Ascending aorta (tissue), 2 donors: ENCODE data around the gene CCDC57. TPM values are rescaled to one million over a fixed set of nuclear protein-coding genes. Genes with fewer than 3 reads are reported as not detected.

ENCODE experiments used
- DNase-seq, 2 donors: peaks; one replicate each; pipeline ENCODE4 v3.0.0-alpha.2; 2019; ENCODE audit warnings: low spot score in 2 of 2
- H3K27ac ChIP-seq, 2 donors: fragments of 200-600 bp; sonication (generic); one replicate each; pipeline ENCODE4 v1.5.1; 2016 to 2017; ENCODE audit warnings: mild to moderate bottlenecking in 1 of 2
- H3K27me3 ChIP-seq: fragments of 200-600 bp; sonication (generic); one replicate; pipeline ENCODE4 v1.5.1; 2017
- H3K36me3 ChIP-seq, 2 donors: fragments of 200-600 bp; sonication (generic); one replicate each; pipeline ENCODE4 v1.5.1; 2016
- H3K4me1 ChIP-seq, 2 donors: fragments of 200-600 bp; sonication (generic); one replicate each; pipeline ENCODE4 v1.5.1; 2016 to 2017; ENCODE audit warnings: mild to moderate bottlenecking in 1 of 2
- H3K4me3 ChIP-seq, 2 donors: fragments of 200-600 bp; sonication (generic); one replicate each; pipeline ENCODE4 v1.5.1; 2016 to 2017; ENCODE audit warnings: mild to moderate bottlenecking in 1 of 2
- H3K9me3 ChIP-seq, 2 donors: fragments of 200-600 bp; sonication (generic); one replicate each; pipeline ENCODE4 v1.5.1; 2016
- intact Hi-C: fragments of 100-400 bp; cut with DNase I; formaldehyde crosslinking; loops from one replicate; pipeline ENCODE4 v1.15.1; 2023
- total RNA-seq: library from RNA; depleted of rRNA; stranded (reverse); fragments of >200 nt; gene quantifications from one replicate; pipeline ENCODE4 v1.1.0, GENCODE V29; 2016
- TF ChIP-seq, protein P1 (sequence below), 3 experiments: fragments of 200-600 bp in 2 of 3; fragments of 450-650 bp in 1 of 3; sonication (generic) in 2 of 3; IDR thresholded peaks; one replicate each; pipeline ENCODE4 v1.5.1; 2016 to 2019; ENCODE audit warnings: antibody characterized with exemption in 3 of 3, mild to moderate bottlenecking in 1 of 3, moderate library complexity in 1 of 3

CCDC57 gene
- total RNA-seq, 1 donor from 2014 or later, result 12.8 TPM

DNA sequence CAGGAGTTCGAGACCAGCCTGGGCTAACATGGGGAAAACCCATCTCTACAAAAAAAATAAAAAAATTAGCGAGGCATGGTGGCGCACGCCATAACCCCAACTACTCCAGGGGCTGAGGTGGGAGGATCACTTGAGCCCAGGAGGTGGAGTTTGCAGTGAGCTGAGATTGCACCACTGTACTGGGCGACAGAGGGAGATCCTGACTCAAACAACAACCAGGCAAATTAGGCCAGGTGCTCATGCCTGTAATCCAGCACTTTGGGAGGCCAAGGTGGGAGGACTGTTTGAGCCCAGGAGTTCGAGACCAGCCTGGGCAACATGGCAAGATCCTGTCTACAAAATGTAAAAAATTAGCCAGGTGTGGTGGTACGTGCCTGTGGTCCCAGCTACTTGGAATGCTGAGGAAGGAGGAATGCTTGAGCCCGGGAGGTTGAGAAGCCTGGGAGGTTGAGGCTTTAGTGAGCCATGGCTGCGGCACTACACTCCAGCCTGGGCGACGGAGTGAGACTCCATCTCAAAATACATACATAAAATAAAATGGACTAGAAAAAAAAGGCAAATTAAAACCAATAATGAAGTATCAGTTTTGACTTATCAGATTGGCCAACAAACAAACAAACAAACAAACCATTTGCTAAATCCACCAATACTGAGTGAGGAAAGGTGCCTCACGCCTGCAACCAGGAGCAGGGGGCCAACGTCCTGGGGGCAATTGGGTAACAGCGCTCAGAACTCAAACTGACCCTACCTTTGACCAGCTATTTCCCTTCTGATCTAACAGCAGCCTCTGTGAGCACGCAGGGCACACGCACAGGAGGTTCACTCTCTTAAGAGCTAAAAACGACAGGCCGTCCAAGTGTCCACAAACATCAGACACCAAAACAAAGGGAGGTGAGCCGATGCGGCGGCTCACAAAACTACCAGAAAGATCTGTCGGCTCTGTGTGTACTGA, 95.2 kb downstream of the CCDC57 start:
- no peaks in the 10 kb centered on the region for H3K4me1 ChIP-seq
- H3K27ac ChIP-seq, result no peak overlapping the region
- intact Hi-C loops, result no loop called here
- no peaks in the 10 kb centered on the region for H3K9me3 ChIP-seq
- TF ChIP-seq, protein P1, sequence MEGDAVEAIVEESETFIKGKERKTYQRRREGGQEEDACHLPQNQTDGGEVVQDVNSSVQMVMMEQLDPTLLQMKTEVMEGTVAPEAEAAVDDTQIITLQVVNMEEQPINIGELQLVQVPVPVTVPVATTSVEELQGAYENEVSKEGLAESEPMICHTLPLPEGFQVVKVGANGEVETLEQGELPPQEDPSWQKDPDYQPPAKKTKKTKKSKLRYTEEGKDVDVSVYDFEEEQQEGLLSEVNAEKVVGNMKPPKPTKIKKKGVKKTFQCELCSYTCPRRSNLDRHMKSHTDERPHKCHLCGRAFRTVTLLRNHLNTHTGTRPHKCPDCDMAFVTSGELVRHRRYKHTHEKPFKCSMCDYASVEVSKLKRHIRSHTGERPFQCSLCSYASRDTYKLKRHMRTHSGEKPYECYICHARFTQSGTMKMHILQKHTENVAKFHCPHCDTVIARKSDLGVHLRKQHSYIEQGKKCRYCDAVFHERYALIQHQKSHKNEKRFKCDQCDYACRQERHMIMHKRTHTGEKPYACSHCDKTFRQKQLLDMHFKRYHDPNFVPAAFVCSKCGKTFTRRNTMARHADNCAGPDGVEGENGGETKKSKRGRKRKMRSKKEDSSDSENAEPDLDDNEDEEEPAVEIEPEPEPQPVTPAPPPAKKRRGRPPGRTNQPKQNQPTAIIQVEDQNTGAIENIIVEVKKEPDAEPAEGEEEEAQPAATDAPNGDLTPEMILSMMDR (IDR thresholded peaks at IDR 0.05), result no peak
- no peak overlapping the region for H3K4me3 ChIP-seq
- H3K36me3 ChIP-seq, result peaks cover 2 to 17% of the 10 kb centered on the region in 2 donors
- H3K27me3 ChIP-seq, result no peaks in the 10 kb centered on the region
- no peak for DNase-seq

DNA sequence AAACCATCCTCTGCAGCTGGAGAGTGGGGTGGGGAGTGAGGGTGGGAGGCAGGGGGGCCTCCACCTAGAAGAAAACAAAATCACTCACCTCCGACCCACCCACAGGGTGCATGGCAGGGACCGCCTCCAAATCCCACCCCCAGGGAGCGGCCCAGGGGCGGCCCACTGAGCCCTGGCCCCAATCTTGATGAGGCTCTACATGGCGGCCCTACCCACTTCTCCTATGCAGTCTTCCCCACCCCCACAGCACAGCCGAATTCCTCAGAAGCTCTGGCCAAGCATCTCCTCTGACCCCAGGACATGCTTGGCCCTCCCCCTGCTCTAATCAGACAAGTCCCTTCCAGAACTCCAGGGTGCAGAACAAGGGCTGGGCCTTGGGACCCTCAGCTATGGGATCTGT, 96.4 kb downstream of the CCDC57 start:
- Histone ChIP-seq H3K36me3 (peaks cover 3 to 20% of the 10 kb centered on the region in 2 donors), H3K4me3 (no peak overlapping the region), H3K4me1 (no peaks in the 10 kb centered on the region), H3K27me3 (no peaks in the 10 kb centered on the region), H3K9me3 (no peaks in the 10 kb centered on the region), H3K27ac (no peak overlapping the region)
- intact Hi-C loops, result no loop called here
- DNase-seq, result no peak
- TF ChIP-seq, protein P1 (IDR thresholded peaks at IDR 0.05), result no peak

DNA sequence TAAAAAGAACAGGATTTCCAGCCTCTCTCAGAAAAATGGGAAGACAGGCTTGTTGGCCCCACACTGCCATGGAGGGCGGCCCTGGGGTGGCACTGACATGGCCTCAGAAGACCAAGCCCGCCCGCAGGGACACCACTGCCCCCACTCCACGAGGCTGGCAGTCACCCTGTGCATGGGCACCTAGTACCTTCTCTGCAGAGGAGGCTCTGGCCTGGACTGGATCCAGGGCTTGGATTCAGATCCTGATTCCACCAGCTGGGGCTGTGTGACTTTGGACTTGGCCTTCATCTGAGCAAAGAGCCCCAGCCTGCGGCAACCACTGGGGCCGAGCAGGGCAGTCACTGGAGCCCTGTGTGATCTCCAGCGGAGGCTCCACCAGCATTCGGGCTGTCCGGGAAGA, 97.8 kb downstream of the CCDC57 start:
- peaks cover 3 to 20% of the 10 kb centered on the region in 2 donors for H3K36me3 ChIP-seq
- intact Hi-C loops, result no loop called here
- no peaks in the 10 kb centered on the region for H3K9me3 ChIP-seq
- no peak overlapping the region for H3K4me3 ChIP-seq
- no peaks in the 10 kb centered on the region for H3K4me1 ChIP-seq
- H3K27me3 ChIP-seq, result no peaks in the 10 kb centered on the region
- DNase-seq, result no peak
- TF ChIP-seq, protein P1 (IDR thresholded peaks at IDR 0.05), result no peak
- H3K27ac ChIP-seq, result no peak overlapping the region

DNA sequence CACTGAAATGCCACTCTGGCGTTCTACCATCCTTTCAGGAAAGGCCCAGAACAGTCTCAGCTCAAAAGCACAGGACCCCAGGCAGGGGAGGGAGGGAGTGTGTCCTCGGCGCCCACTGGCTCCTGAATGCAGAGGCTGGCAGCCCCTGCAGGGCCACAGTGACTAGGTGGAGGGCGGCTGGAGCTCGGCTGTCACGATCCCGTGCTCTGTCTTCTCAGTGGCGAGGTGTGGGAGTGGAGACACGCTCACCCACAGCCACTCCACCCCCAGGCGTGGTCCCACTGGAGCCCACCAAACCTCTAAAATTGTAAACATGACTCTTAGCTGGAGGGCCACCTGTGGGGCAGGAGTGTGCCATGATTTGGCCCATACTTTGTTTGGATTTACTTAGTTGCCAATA, 98.2 kb downstream of the CCDC57 start:
- intact Hi-C loops, result no loop called here
- DNase-seq, result no peak
- no peak overlapping the region for H3K4me3 ChIP-seq

DNA sequence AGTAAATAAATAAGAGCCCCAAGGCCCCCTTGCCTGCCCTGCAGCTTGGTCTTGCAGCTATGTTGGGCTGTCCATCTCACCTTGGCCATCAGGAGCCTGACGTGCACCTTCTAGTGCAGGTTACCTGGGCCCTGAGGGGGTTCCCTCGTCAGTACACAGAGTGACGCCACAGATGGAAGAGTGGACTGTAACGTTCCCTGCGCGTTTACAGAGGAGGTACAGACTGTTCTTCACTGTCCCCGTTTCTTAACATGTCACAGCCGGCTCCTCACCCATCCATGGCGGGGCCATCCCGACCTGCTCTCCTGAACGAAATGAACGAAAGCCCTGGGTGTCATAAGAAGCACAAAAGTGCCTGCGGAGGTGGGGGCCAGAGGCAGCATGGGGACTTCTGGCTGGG, 98.7 kb downstream of the CCDC57 start:
- Histone ChIP-seq H3K27ac (no peak overlapping the region), H3K9me3 (no peaks in the 10 kb centered on the region), H3K27me3 (no peaks in the 10 kb centered on the region), H3K4me1 (no peaks in the 10 kb centered on the region), H3K4me3 (no peak overlapping the region), H3K36me3 (peaks cover 3 to 20% of the 10 kb centered on the region in 2 donors)
- intact Hi-C loops, result no loop called here
- TF ChIP-seq, protein P1 (IDR thresholded peaks at IDR 0.05), result no peak
- no peak for DNase-seq

More for the DNA sequence above, 98.2 kb downstream of the CCDC57 start:
- H3K9me3 ChIP-seq, result no peaks in the 10 kb centered on the region
- H3K4me1 ChIP-seq, result no peaks in the 10 kb centered on the region
- no peaks in the 10 kb centered on the region for H3K27me3 ChIP-seq
- no peak overlapping the region for H3K27ac ChIP-seq
- TF ChIP-seq, protein P1 (IDR thresholded peaks at IDR 0.05), result no peak
- H3K36me3 ChIP-seq, result peaks cover 3 to 20% of the 10 kb centered on the region in 2 donors
